Measurements from ENCODE around the gene UBE2E2.

DNA sequence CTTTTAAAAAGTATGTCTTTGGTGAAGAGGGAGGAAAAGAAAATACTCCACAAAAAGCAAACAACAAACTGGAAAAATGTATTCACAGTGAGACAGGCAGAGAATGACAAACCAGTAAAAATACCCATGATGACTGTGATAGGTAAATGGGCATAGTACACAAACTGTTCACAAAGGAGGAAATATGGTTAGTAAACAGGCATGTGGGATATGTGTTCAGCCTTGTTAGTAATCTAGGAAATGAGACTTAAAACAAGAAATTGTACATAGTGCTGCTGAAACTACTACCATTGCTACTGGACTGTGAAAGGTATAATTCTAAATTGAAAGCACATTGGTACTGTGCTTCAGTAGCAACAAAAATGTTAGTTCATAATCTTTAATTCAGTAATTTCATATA lies 50.1 kb downstream of the UBE2E2 start:
- TF ChIP-seq, protein P1, sequence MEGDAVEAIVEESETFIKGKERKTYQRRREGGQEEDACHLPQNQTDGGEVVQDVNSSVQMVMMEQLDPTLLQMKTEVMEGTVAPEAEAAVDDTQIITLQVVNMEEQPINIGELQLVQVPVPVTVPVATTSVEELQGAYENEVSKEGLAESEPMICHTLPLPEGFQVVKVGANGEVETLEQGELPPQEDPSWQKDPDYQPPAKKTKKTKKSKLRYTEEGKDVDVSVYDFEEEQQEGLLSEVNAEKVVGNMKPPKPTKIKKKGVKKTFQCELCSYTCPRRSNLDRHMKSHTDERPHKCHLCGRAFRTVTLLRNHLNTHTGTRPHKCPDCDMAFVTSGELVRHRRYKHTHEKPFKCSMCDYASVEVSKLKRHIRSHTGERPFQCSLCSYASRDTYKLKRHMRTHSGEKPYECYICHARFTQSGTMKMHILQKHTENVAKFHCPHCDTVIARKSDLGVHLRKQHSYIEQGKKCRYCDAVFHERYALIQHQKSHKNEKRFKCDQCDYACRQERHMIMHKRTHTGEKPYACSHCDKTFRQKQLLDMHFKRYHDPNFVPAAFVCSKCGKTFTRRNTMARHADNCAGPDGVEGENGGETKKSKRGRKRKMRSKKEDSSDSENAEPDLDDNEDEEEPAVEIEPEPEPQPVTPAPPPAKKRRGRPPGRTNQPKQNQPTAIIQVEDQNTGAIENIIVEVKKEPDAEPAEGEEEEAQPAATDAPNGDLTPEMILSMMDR (IDR thresholded peaks at IDR 0.05): no peak
- no peak for TF ChIP-seq EP300 (IDR thresholded peaks at IDR 0.05)

Data from ovary (tissue), 3 donors.